ENCODE results near the gene DUS2.
"Not testable (repeated sequence)": the region's sequence is repeated elsewhere in the genome, so short reads cannot be mapped to it uniquely, and the experiment has no call there.

- TF ChIP-seq EZH2 (IDR thresholded peaks at IDR 0.05; ENCODE audit: low read length, unreplicated experiment); EZH2phosphoT487 (IDR thresholded peaks at IDR 0.05; ENCODE audit: borderline replicate concordance, low read length): not testable (repeated sequence)
Measured at GRCh38 chr16:68030108-68030507, 7.0 kb downstream of the DUS2 start.
